ENCODE data around the gene HSD17B3. TPM values are rescaled to one million over a fixed set of nuclear protein-coding genes. Genes with fewer than 3 reads are reported as not detected.

HSD17B3 gene
- total RNA-seq, 1 donor, result not detected

- no peak for TF ChIP-seq CTCF (IDR thresholded peaks at IDR 0.05; ENCODE audit: insufficient read depth, low read length)
- H3K4me3 ChIP-seq (ENCODE audit: low read depth, low read length), result no peak overlapping the region
Measured at GRCh38 chr9:96209407-96210271, 92.3 kb downstream of the HSD17B3 start.

GRCh38 chr9:96206156-96206751 is 95.7 kb downstream of the HSD17B3 start:
- no peak overlapping the region for H3K4me3 ChIP-seq (ENCODE audit: low read depth, low read length)
- DNase-seq (ENCODE audit: low read depth), result no peak
- TF ChIP-seq CTCF (IDR thresholded peaks at IDR 0.05; ENCODE audit: insufficient read depth, low read length), result no peak

More at GRCh38 chr9:96209407-96210271, 92.3 kb downstream of the HSD17B3 start:
- peak; percentile 66 for DNase-seq (ENCODE audit: low read depth)

- TF ChIP-seq CTCF (IDR thresholded peaks at IDR 0.05; ENCODE audit: insufficient read depth, low read length), result no peak
- no peak overlapping the region for H3K4me3 ChIP-seq (ENCODE audit: low read depth, low read length)
- DNase-seq (ENCODE audit: low read depth), result no peak
Measured at GRCh38 chr9:96204853-96205252, 97.1 kb downstream of the HSD17B3 start.

- no peak overlapping the region for H3K4me3 ChIP-seq (ENCODE audit: low read depth, low read length)
- DNase-seq (ENCODE audit: low read depth), result no peak
- TF ChIP-seq CTCF (IDR thresholded peaks at IDR 0.05; ENCODE audit: insufficient read depth, low read length), result no peak
Measured at GRCh38 chr9:96203867-96204501, 98.0 kb downstream of the HSD17B3 start.

- TF ChIP-seq CTCF (IDR thresholded peaks at IDR 0.05; ENCODE audit: insufficient read depth, low read length), result no peak
- no peak for DNase-seq (ENCODE audit: low read depth)
- no peak overlapping the region for H3K4me3 ChIP-seq (ENCODE audit: low read depth, low read length)
Measured at GRCh38 chr9:96202971-96203780, 98.8 kb downstream of the HSD17B3 start.

- TF ChIP-seq CTCF (IDR thresholded peaks at IDR 0.05; ENCODE audit: insufficient read depth, low read length), result no peak
- DNase-seq (ENCODE audit: low read depth), result no peak
- H3K4me3 ChIP-seq (ENCODE audit: low read depth, low read length), result no peak overlapping the region
Measured at GRCh38 chr9:96201140-96201539, 100.8 kb downstream of the HSD17B3 start.

Measured in fibroblast of the aortic adventitia (primary cell).